GM12878 (cell line): Measurements from ENCODE around the gene MYO1E. TPM values are rescaled to one million over a fixed set of nuclear protein-coding genes. Genes with fewer than 3 reads are reported as not detected.
A peak's percentile ranks its signal among the peaks of the same experiment; 100 is the strongest.

ENCODE experiments used
- ATAC-seq: fragments of 200-7000 bp; cut with Tn5 transposase; 3 replicates; pipeline ENCODE4 v1.9.1; 2020; ENCODE audit warnings: mild to moderate bottlenecking, moderate library complexity
- BruUV-seq: library from RNA; stranded (reverse); fragments of 400-500 nt; replicated peaks from 2 replicates; lab custom pipeline; 2021; lab: Mats Ljungman, UMichigan
- CTCF ChIA-PET: fragments of 300-600 bp; sonication (Branson Sonifier 250); formaldehyde crosslinking; extraction: SDS; loops from one replicate; lab custom pipeline; 2021; ENCODE audit warnings: inconsistent platforms; lab: Yijun Ruan, JAX
- POLR2A ChIA-PET: fragments of 350-600 bp; formaldehyde crosslinking; extraction: SDS; loops from one replicate; lab custom pipeline; 2021; ENCODE audit warnings: inconsistent platforms; lab: Charles Lee
- RAD21 ChIA-PET: fragments of 300-600 bp; sonication (Branson Sonifier 250); formaldehyde crosslinking; loops from one replicate; lab custom pipeline; 2023; ENCODE audit warnings: antibody characterized with exemption; ENCODE audit not compliant: unreplicated experiment; lab: Charles Lee
- SMC1A ChIA-PET: fragments of 300-600 bp; sonication (Branson Sonifier 250); formaldehyde crosslinking; loops from one replicate; lab custom pipeline; 2023; ENCODE audit not compliant: unreplicated experiment, uncharacterized antibody; lab: Charles Lee
- DNase-seq: peaks from one replicate; pipeline ENCODE4 v3.0.0-alpha.2; 2011; ENCODE audit warnings: low read depth, low spot score
- FAIRE-seq: peaks from 3 replicates; lab custom pipeline; 2011; peaks lifted over from hg19 to GRCh38; lab: Jason Lieb, UNC
- H2AFZ ChIP-seq: 2 replicates; pipeline ENCODE4 v1.6.0; 2011; ENCODE audit warnings: low read depth, low read length, control low read depth; ENCODE audit not compliant: control insufficient read depth
- H3K27ac ChIP-seq: 2 replicates; pipeline ENCODE4 v1.5.1; 2011; ENCODE audit warnings: control low read depth; ENCODE audit not compliant: control insufficient read depth, insufficient read depth
- H3K27me3 ChIP-seq, 2 experiments: replicated peaks in 1 of 2; 2 replicates each; pipeline versions ENCODE4 v1.6.0 to v1.6.1; 2011; ENCODE audit warnings: low read length in 1 of 2; ENCODE audit not compliant: control insufficient read depth in 2 of 2, insufficient read depth in 2 of 2
- H3K36me3 ChIP-seq, 2 experiments: 2 replicates each; pipeline ENCODE4 v1.5.1; 2011; ENCODE audit warnings: low read length in 1 of 2; ENCODE audit not compliant: control insufficient read depth in 2 of 2, insufficient read depth in 2 of 2
- H3K4me1 ChIP-seq: 2 replicates; pipeline ENCODE4 v1.6.1; 2011; ENCODE audit warnings: mild to moderate bottlenecking, low read length, moderate library complexity, mixed read lengths; ENCODE audit not compliant: control insufficient read depth, insufficient read depth
- H3K4me2 ChIP-seq: 2 replicates; pipeline ENCODE4 v1.6.0; 2011; ENCODE audit warnings: control low read depth; ENCODE audit not compliant: control insufficient read depth, insufficient read depth
- H3K4me3 ChIP-seq: fragments of 200-600 bp; sonication (generic); 2 replicates; pipeline ENCODE4 v1.5.1; 2016
- H3K79me2 ChIP-seq: 2 replicates; pipeline ENCODE4 v1.6.0; 2011; ENCODE audit warnings: low read length; ENCODE audit not compliant: control insufficient read depth, insufficient read depth
- H3K9ac ChIP-seq: 2 replicates; pipeline ENCODE4 v1.8.0; 2011; ENCODE audit warnings: low read length, control low read depth, mixed read lengths; ENCODE audit not compliant: control insufficient read depth, insufficient read depth
- H3K9me3 ChIP-seq: replicated peaks from 3 replicates; pipeline ENCODE4 v1.5.1; 2011; ENCODE audit warnings: mild to moderate bottlenecking, low read length; ENCODE audit not compliant: control insufficient read depth, insufficient read depth
- H4K20me1 ChIP-seq: 2 replicates; pipeline ENCODE4 v1.6.0; 2011; ENCODE audit not compliant: control insufficient read depth, insufficient read depth
- BCLAF1 ChIP-seq: fragments of 450-650 bp; IDR thresholded peaks from 2 replicates; pipeline ENCODE4 v1.6.1; 2017; ENCODE audit warnings: antibody characterized with exemption, mild to moderate bottlenecking, moderate library complexity
- EED ChIP-seq: sonication (generic); IDR thresholded peaks from 2 replicates; pipeline ENCODE4 v1.6.1; 2016; ENCODE audit warnings: antibody characterized with exemption, low read depth
- IKZF2 ChIP-seq, 2 experiments: fragments of 450-650 bp; IDR thresholded peaks; 2 replicates each; pipeline ENCODE4 v1.6.1; 2017; ENCODE audit warnings: mild to moderate bottlenecking in 2 of 2, moderate library complexity in 2 of 2
- NRF1 ChIP-seq: conservative IDR thresholded peaks from 2 replicates; pipeline ENCODE4 v1.6.1; 2011; ENCODE audit warnings: mild to moderate bottlenecking, low read depth, low read length, improper control_type of control experiment
- PKNOX1 ChIP-seq: fragments of 450-650 bp; IDR thresholded peaks from 2 replicates; pipeline ENCODE4 v1.6.1; 2016; ENCODE audit warnings: mild to moderate bottlenecking
- SMARCA5 ChIP-seq: fragments of 450-650 bp; IDR thresholded peaks from 2 replicates; pipeline ENCODE4 v1.6.1; 2017; ENCODE audit warnings: mild to moderate bottlenecking
- TCF12 ChIP-seq: IDR thresholded peaks from 2 replicates; pipeline ENCODE4 v1.6.1; 2011; ENCODE audit warnings: low read depth, mild to moderate bottlenecking, low read length
- YBX1 ChIP-seq: fragments of 450-650 bp; IDR thresholded peaks from 2 replicates; pipeline ENCODE4 v1.6.1; 2016; ENCODE audit warnings: antibody characterized with exemption
- ZNF217 ChIP-seq: fragments of 450-650 bp; IDR thresholded peaks from 2 replicates; pipeline ENCODE4 v1.6.1; 2017; ENCODE audit warnings: antibody characterized with exemption, mild to moderate bottlenecking
- WGBS: methylation state at CpG from one replicate; pipeline ENCODE4 v1.1.6; 2016; ENCODE audit warnings: low lambda C conversion rate; ENCODE audit not compliant: insufficient replicate concordance, insufficient coverage; ENCODE audit errors: missing lambda C conversion rate; 5-methylcytosine and 5-hydroxymethylcytosine counted together
- in situ Hi-C: fragments of 300-500 bp; cut with MboI; formaldehyde crosslinking; loops from 9 replicates; pipeline ENCODE4 v1.14.3; 2018; ENCODE audit warnings: mixed read lengths
- intact Hi-C: fragments of 100-400 bp; cut with micrococcal nuclease; formaldehyde crosslinking; loops from one replicate; pipeline ENCODE4 v1.14.2; 2022; ENCODE audit not compliant: unreplicated experiment
- polyA plus RNA-seq, 11 experiments: library from polyadenylated mRNA; depleted of rRNA in 4 of 11; unstranded in 6 of 11; stranded (reverse) in 5 of 11; fragments of >200 nt; fragmentation: Nextera tagmentation in 4 of 11; fragmentation: Illumina TruSeq in 1 of 11; extraction: Ambion mirVana in 4 of 11; extraction: Trizol in 1 of 11; gene quantifications; 1 replicate in 1 of 11; 2 replicates in 10 of 11; pipeline versions ENCODE4 v1.2.1 to v1.2.3, GENCODE V29; 2011 to 2016; ENCODE audit warnings: inconsistent platforms in 2 of 11, missing spikeins in 2 of 11, low read depth in 1 of 11
- total RNA-seq, 4 experiments: library from RNA; depleted of rRNA in 3 of 4; stranded (reverse); fragments of >200 nt in 3 of 4; fragmentation: Illumina TruSeq in 1 of 4; extraction: Trizol in 1 of 4; gene quantifications; 2 replicates each; pipeline versions ENCODE4 v1.2.1 to v1.2.3, GENCODE V29; 2013 to 2021

Gene MYO1E
- total and polyA plus RNA-seq, 10 of the 15 experiments (the other 5 are each of a cell fraction or from before 2014, with no cell fraction given), result 10.3 to 266 (median 64.9) TPM

GRCh38 chr15:59321000-59321689 lies 51.5 kb downstream of the MYO1E start:
- 83% methylated on average over 4 of the region's 4 CpGs for WGBS
- no peaks in the 10 kb centered on the region for H4K20me1 ChIP-seq
- DNase-seq (no peak), FAIRE-seq (no peak), ATAC-seq (no peak)
- H3K9ac ChIP-seq, result no peak overlapping the region
- TF ChIP-seq EED, result no peak
- TF ChIP-seq IKZF2 (IDR thresholded peaks at IDR 0.05), result no peak
- no peak for TF ChIP-seq TCF12
- TF ChIP-seq YBX1, result no peak
- TF ChIP-seq PKNOX1, result no peak
- no peak for TF ChIP-seq SMARCA5
- TF ChIP-seq BCLAF1, result no peak
- 0 out of 2 replicates have a peak, but pooled peaks have one; percentile 58 for TF ChIP-seq ZNF217
- TF ChIP-seq NRF1, result no peak
- SMC1A ChIA-PET, result interaction anchor here (0.7 to 1.8 kb wide), 5 partner anchors 8 to 18 kb away, joined by 3 to 4 read pairs (median 3); no protein-coding TSS in a partner anchor
- no peak overlapping the region for H2AFZ ChIP-seq
- H3K36me3 ChIP-seq, result peaks cover 0 to 8% of the 10 kb centered on the region in 2 experiments; a peak in 1 of 4 replicates
- H3K4me2 ChIP-seq, result no peak overlapping the region
- in situ Hi-C loops, result no loop called here
- peaks cover 39% of the 10 kb centered on the region for H3K4me1 ChIP-seq
- intact Hi-C loops, result no loop called here
- H3K27ac ChIP-seq, result 0 out of 2 replicates have a peak overlapping the region, but pooled peaks have one; percentile 6
- H3K79me2 ChIP-seq, result peaks cover 79% of the 10 kb centered on the region
- RAD21 ChIA-PET, result no interaction called here
- no TSS peak for BruUV-seq
- H3K4me3 ChIP-seq, result no peak overlapping the region
- CTCF ChIA-PET, result no interaction called here
- H3K27me3 ChIP-seq, result no peaks in the 10 kb centered on the region
- H3K9me3 ChIP-seq, result peaks cover 6% of the 10 kb centered on the region
- POLR2A ChIA-PET, result interaction anchor here (0.7 to 1.0 kb wide), 2 partner anchors 21 to 211 kb away, joined by 3 read pairs; no protein-coding TSS in a partner anchor
